DOHH2 (cell line): Measurements from ENCODE around the gene NPLOC4.

Experiments used
- H3F3A ChIP-seq: fragments of 200-600 bp; sonication (generic), shearing (Covaris generic); 2 replicates; pipeline ENCODE4 v1.6.0; 2016; ENCODE audit warnings: antibody characterized with exemption, mild to moderate bottlenecking; ENCODE audit not compliant: control insufficient read depth, insufficient read depth
- H3K27ac ChIP-seq: fragments of 200-600 bp; sonication (generic); 2 replicates; pipeline ENCODE4 v1.5.1; 2014; ENCODE audit warnings: low read depth, mild to moderate bottlenecking, low read length, moderate library complexity
- H3K27me3 ChIP-seq: fragments of 200-600 bp; sonication (generic); 2 replicates; pipeline ENCODE4 v1.6.1; 2014; ENCODE audit warnings: mild to moderate bottlenecking, low read length, mixed read lengths; ENCODE audit not compliant: control insufficient read depth
- H3K36me3 ChIP-seq: fragments of 200-600 bp; sonication (generic); 2 replicates; pipeline ENCODE4 v1.6.1; 2014; ENCODE audit warnings: mild to moderate bottlenecking, low read length, moderate library complexity, mixed read lengths; ENCODE audit not compliant: control insufficient read depth
- H3K4me1 ChIP-seq: fragments of 200-600 bp; sonication (generic); 2 replicates; pipeline ENCODE4 v1.6.1; 2014; ENCODE audit warnings: mild to moderate bottlenecking, low read length, mixed read lengths; ENCODE audit not compliant: control insufficient read depth
- H3K4me2 ChIP-seq: fragments of 200-600 bp; sonication (generic); 2 replicates; pipeline ENCODE4 v1.6.0; 2014; ENCODE audit warnings: mild to moderate bottlenecking, low read length, moderate library complexity
- H3K4me3 ChIP-seq: fragments of 200-600 bp; sonication (generic); 2 replicates; pipeline ENCODE4 v1.5.1; 2014; ENCODE audit warnings: mild to moderate bottlenecking, low read length, mixed read lengths
- H3K79me2 ChIP-seq: fragments of 200-600 bp; sonication (generic); 2 replicates; pipeline ENCODE4 v1.6.1; 2014; ENCODE audit warnings: mild to moderate bottlenecking, low read length, mixed read lengths; ENCODE audit not compliant: control insufficient read depth
- H3K9me2 ChIP-seq: fragments of 200-600 bp; sonication (generic); replicated peaks from 2 replicates; pipeline ENCODE4 v1.6.1; 2014; ENCODE audit warnings: mild to moderate bottlenecking, low read length, mixed read lengths; ENCODE audit not compliant: control insufficient read depth
- H3K9me3 ChIP-seq: fragments of 200-600 bp; sonication (generic); 2 replicates; pipeline ENCODE4 v1.6.1; 2014; ENCODE audit warnings: antibody characterized with exemption, low read length, mixed read lengths; ENCODE audit not compliant: control insufficient read depth, insufficient read depth
- H4K20me1 ChIP-seq: fragments of 200-600 bp; sonication (generic); 2 replicates; pipeline ENCODE4 v1.6.0; 2014; ENCODE audit warnings: low read depth, mild to moderate bottlenecking, antibody characterized with exemption, low read length, moderate library complexity; ENCODE audit not compliant: control insufficient read depth, insufficient read depth
- EZH2phosphoT487 ChIP-seq: fragments of 200-600 bp; sonication (generic); IDR thresholded peaks from 2 replicates; pipeline ENCODE4 v1.6.1; 2017; ENCODE audit warnings: borderline replicate concordance, mild to moderate bottlenecking, antibody characterized with exemption, low read length, moderate library complexity, mixed read lengths
- TF ChIP-seq, protein P1 (sequence below): fragments of 200-600 bp; sonication (generic); IDR thresholded peaks from one replicate; pipeline ENCODE4 v1.5.1; 2014; ENCODE audit warnings: antibody characterized with exemption, mild to moderate bottlenecking, low read depth, low read length; ENCODE audit not compliant: poor library complexity, severe bottlenecking

Gene NPLOC4

DNA sequence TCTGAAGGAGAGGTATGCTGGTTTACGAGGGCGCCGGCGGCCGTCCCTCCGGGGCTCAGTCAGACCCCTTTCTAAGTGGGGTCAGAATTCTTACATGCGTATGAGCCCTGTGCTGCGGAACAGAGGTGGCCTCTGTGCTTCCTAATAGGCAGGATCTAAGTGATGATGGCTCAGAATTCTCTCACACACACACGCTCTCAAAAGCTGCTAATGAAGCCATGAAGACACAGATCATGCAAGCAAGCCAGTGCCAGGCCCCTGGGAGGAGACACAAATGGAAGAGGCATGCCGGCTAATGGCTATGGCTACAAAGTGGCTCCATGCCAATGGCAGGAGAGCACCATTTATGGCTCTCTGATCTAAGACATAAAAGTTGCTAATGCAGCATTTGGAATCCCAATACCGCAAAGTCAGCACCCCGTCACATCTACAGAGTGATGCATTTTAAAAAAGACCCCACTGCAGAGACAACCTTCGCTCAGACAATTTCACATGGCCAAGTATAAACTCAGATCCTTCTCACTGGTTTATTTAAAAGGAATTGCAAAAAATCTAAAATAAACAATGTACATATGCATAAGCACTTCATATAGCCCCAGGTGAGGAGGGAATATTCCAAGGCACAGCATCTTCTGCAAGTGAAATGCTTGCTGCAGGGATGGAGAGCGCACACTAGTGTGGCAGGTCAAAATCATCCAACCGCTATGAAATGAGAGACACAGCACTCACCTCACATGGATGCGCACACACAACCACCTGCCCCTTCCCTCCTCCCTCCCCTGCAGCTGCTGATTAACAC, 24.5 kb downstream of the NPLOC4 start:
- Histone ChIP-seq H3K4me2 (no peak overlapping the region), H3K9me2 (no peaks in the 10 kb centered on the region), H4K20me1 (peaks cover 4% of the 10 kb centered on the region; the same call in 1 of the 2 replicates), H3K4me3 (no peak overlapping the region), H3K79me2 (peaks cover 60% of the 10 kb centered on the region), H3K9me3 (no peaks in the 10 kb centered on the region), H3K27me3 (no peaks in the 10 kb centered on the region), H3F3A (no peaks in the 10 kb centered on the region), H3K4me1 (no peaks in the 10 kb centered on the region), H3K36me3 (peaks cover 69% of the 10 kb centered on the region), H3K27ac (no peak overlapping the region)
- TF ChIP-seq EZH2phosphoT487 = no peak
- TF ChIP-seq, protein P1, sequence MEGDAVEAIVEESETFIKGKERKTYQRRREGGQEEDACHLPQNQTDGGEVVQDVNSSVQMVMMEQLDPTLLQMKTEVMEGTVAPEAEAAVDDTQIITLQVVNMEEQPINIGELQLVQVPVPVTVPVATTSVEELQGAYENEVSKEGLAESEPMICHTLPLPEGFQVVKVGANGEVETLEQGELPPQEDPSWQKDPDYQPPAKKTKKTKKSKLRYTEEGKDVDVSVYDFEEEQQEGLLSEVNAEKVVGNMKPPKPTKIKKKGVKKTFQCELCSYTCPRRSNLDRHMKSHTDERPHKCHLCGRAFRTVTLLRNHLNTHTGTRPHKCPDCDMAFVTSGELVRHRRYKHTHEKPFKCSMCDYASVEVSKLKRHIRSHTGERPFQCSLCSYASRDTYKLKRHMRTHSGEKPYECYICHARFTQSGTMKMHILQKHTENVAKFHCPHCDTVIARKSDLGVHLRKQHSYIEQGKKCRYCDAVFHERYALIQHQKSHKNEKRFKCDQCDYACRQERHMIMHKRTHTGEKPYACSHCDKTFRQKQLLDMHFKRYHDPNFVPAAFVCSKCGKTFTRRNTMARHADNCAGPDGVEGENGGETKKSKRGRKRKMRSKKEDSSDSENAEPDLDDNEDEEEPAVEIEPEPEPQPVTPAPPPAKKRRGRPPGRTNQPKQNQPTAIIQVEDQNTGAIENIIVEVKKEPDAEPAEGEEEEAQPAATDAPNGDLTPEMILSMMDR = no peak

- Histone ChIP-seq H4K20me1 (peaks cover 4% of the 10 kb centered on the region; the same call in 1 of the 2 replicates), H3K9me3 (no peaks in the 10 kb centered on the region), H3F3A (no peaks in the 10 kb centered on the region), H3K36me3 (peaks cover 66% of the 10 kb centered on the region), H3K79me2 (peaks cover 37% of the 10 kb centered on the region), H3K4me2 (no peak overlapping the region), H3K9me2 (no peaks in the 10 kb centered on the region), H3K27me3 (no peaks in the 10 kb centered on the region), H3K4me1 (no peaks in the 10 kb centered on the region), H3K27ac (no peak overlapping the region), H3K4me3 (no peak overlapping the region)
- no peak for TF ChIP-seq EZH2phosphoT487
- TF ChIP-seq, protein P1 = no peak
Measured at GRCh38 chr17:81609541-81610311, 27.2 kb downstream of the NPLOC4 start.

DNA sequence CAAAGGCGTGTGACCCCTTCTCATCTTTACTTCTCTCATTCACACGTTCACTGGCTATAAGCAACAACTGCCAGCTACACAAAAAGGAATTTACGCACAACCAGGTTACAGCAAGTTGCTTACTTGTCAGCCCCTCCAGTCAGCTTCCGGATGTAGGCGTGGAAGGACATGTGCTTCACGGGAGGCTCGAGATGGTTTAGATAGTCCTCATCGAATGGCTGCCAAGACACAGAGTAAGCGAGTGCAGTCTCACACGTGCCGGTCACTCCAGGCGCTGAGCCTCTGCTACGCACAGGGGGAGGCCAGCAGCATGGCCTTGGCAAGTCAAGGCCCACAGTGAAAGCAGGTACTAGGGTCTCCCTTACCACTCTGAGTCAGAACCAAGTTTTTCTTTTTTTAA, 28.3 kb downstream of the NPLOC4 start:
- peaks cover 66% of the 10 kb centered on the region for H3K36me3 ChIP-seq
- peaks cover 5% of the 10 kb centered on the region for H3F3A ChIP-seq
- no peaks in the 10 kb centered on the region for H3K4me1 ChIP-seq
- H3K27me3 ChIP-seq = no peaks in the 10 kb centered on the region
- H3K4me3 ChIP-seq = no peak overlapping the region
- no peaks in the 10 kb centered on the region for H3K9me2 ChIP-seq
- TF ChIP-seq, protein P1 = no peak
- TF ChIP-seq EZH2phosphoT487 = no peak
- no peaks in the 10 kb centered on the region for H3K9me3 ChIP-seq
- H4K20me1 ChIP-seq = peaks cover 4% of the 10 kb centered on the region; the same call in 1 of the 2 replicates
- H3K79me2 ChIP-seq = peaks cover 27% of the 10 kb centered on the region
- no peak overlapping the region for H3K4me2 ChIP-seq
- no peak overlapping the region for H3K27ac ChIP-seq
